RWPE2 (cell line): ENCODE measurements around the gene FLNC.

ENCODE experiments used
- ATAC-seq: fragments of 200-7000 bp; cut with Tn5 transposase; 3 replicates; pipeline ENCODE4 v1.9.1; 2021; ENCODE audit warnings: low read depth
- DNase-seq: peaks from one replicate; pipeline ENCODE4 v3.0.0-alpha.2; 2020; ENCODE audit warnings: low spot score
- H3K27ac ChIP-seq: fragments of 450-650 bp; 2 replicates; pipeline ENCODE4 v1.5.1; 2017; ENCODE audit warnings: mild to moderate bottlenecking; ENCODE audit not compliant: poor library complexity, severe bottlenecking
- H3K27me3 ChIP-seq: fragments of 250-450 bp; sonication (Bioruptor Pico); 2 replicates; pipeline ENCODE4 v1.5.1; 2021; ENCODE audit warnings: mild to moderate bottlenecking, moderate library complexity; ENCODE audit not compliant: insufficient read depth, poor library complexity, severe bottlenecking
- H3K36me3 ChIP-seq: fragments of 250-450 bp; sonication (Bioruptor Pico); 2 replicates; pipeline ENCODE4 v1.5.1; 2020; ENCODE audit warnings: low read depth, mild to moderate bottlenecking, moderate library complexity
- H3K4me1 ChIP-seq: fragments of 250-450 bp; sonication (Bioruptor Pico); 2 replicates; pipeline ENCODE4 v1.5.1; 2021; ENCODE audit warnings: mild to moderate bottlenecking, moderate library complexity; ENCODE audit not compliant: insufficient read depth, poor library complexity, severe bottlenecking
- H3K4me3 ChIP-seq: fragments of 250-450 bp; sonication (Bioruptor Pico); 2 replicates; pipeline ENCODE4 v1.5.1; 2021; ENCODE audit warnings: mild to moderate bottlenecking, moderate library complexity; ENCODE audit not compliant: severe bottlenecking
- H3K9me3 ChIP-seq: fragments of 250-450 bp; sonication (Bioruptor Pico); 2 replicates; pipeline ENCODE4 v1.5.1; 2021; ENCODE audit warnings: mild to moderate bottlenecking, moderate library complexity; ENCODE audit not compliant: severe bottlenecking
- TF ChIP-seq, protein P1 (sequence below): fragments of 450-650 bp; IDR thresholded peaks from one replicate; pipeline ENCODE4 v1.5.1; 2017; ENCODE audit warnings: mild to moderate bottlenecking, moderate library complexity; ENCODE audit not compliant: poor library complexity, severe bottlenecking

Gene FLNC

DNA sequence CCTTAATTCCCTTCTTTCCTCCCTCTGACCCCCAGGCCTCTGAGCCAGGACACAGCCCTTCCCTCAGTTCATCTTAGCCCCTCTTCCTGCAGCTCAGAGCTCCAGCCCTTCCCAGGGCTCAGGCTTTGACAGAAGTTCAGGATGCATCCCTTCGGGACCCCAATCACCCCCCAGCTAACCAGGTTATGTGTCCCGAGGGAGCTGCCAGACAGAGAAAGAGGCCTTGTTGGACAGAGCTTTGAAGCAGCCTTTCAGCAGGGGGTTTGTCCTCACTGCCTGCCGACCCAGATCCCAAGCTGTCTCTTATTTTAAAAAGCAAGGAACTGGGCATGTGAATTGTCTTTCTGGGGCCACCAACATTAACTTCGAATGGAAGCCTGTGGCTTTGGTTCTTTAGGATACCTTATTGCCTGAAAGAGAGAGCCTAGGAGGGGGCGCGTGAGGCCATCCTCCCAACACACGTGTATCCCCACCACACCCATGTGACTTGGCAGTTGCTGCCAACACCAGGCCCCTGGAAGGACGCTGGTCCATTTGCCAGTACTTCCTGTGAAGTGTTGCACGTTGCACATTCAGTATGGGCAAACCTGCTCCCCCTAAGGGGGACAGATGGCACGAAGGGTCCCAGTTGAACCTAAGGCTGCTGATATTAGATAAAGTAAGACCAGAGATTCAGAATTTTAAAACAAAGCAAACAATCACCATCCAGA lies 37.6 kb upstream of the FLNC start:
- Histone ChIP-seq H3K27ac (no peak overlapping the region), H3K4me3 (no peak overlapping the region), H3K9me3 (no peaks in the 10 kb centered on the region), H3K36me3 (no peaks in the 10 kb centered on the region), H3K4me1 (no peaks in the 10 kb centered on the region), H3K27me3 (no peaks in the 10 kb centered on the region)
- DNase-seq, result no peak
- TF ChIP-seq, protein P1, sequence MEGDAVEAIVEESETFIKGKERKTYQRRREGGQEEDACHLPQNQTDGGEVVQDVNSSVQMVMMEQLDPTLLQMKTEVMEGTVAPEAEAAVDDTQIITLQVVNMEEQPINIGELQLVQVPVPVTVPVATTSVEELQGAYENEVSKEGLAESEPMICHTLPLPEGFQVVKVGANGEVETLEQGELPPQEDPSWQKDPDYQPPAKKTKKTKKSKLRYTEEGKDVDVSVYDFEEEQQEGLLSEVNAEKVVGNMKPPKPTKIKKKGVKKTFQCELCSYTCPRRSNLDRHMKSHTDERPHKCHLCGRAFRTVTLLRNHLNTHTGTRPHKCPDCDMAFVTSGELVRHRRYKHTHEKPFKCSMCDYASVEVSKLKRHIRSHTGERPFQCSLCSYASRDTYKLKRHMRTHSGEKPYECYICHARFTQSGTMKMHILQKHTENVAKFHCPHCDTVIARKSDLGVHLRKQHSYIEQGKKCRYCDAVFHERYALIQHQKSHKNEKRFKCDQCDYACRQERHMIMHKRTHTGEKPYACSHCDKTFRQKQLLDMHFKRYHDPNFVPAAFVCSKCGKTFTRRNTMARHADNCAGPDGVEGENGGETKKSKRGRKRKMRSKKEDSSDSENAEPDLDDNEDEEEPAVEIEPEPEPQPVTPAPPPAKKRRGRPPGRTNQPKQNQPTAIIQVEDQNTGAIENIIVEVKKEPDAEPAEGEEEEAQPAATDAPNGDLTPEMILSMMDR, result no peak
- no peak for ATAC-seq

DNA sequence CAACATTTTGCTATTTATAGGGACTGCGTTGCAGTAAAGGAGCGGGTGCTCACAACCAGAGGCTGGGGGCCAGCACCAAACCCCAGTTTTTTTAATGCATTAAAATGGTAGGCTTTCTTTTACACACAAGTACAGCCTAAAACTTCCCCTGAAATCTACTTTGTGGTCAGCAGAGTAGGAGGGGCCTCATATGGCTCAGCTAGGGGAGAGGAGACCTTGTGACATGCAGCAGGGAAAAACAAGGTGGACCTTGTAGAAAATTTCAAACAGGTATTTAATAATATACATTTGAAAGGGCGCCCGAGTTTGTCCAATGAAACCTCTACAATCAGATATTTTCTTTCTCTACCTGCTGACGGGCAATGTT lies 37.0 kb upstream of the FLNC start:
- H3K27ac ChIP-seq, result no peak overlapping the region
- H3K9me3 ChIP-seq, result no peaks in the 10 kb centered on the region
- H3K4me1 ChIP-seq, result no peaks in the 10 kb centered on the region
- ATAC-seq (no peak), DNase-seq (no peak)
- H3K4me3 ChIP-seq, result no peak overlapping the region
- H3K27me3 ChIP-seq, result no peaks in the 10 kb centered on the region
- TF ChIP-seq, protein P1, result no peak
- no peaks in the 10 kb centered on the region for H3K36me3 ChIP-seq

DNA sequence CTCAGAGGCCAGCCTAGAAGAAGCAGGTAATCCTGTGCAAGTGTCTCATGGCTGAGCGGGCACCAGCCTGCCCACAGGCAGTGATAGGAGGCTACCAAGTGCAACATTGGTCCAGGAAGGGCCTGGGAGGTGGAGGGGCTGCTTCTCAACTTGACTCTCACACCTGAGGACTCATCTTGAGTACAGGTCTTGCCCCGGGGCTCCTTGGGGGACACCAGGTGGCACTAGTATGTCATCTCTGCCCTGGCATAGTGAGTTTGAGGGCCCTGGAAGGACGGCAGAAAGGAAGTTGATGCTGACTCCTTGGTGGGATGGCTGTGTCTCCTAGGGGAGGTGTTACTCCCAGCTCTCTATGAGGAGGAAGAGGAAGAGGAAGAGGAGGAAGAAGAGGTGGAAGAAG lies 36.2 kb upstream of the FLNC start:
- no peak for ATAC-seq
- Histone ChIP-seq H3K36me3 (no peaks in the 10 kb centered on the region), H3K4me1 (no peaks in the 10 kb centered on the region), H3K27ac (no peak overlapping the region), H3K27me3 (no peaks in the 10 kb centered on the region), H3K4me3 (no peak overlapping the region), H3K9me3 (no peaks in the 10 kb centered on the region)
- DNase-seq, result no peak
- TF ChIP-seq, protein P1, result no peak

DNA sequence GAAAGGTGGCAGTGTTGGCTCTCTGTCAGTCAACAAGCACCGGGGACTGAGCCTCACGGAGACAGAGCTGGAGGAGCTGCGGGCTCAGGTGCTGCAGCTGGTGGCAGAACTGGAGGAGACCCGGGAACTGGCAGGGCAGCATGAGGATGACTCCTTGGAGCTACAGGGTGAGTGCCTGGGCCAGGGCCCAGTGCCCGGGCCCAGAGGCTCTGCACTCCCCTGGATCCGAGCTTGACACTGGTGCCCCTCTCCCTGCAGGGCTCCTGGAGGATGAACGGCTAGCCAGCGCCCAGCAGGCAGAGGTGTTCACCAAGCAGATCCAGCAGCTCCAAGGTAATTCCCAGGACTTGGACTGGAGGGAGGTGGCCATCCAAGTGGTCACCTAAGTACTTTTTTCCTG lies 35.8 kb upstream of the FLNC start:
- no peak overlapping the region for H3K27ac ChIP-seq
- H3K36me3 ChIP-seq, result no peaks in the 10 kb centered on the region
- H3K4me3 ChIP-seq, result no peak overlapping the region
- no peak for ATAC-seq
- DNase-seq, result no peak
- no peaks in the 10 kb centered on the region for H3K4me1 ChIP-seq
- no peaks in the 10 kb centered on the region for H3K27me3 ChIP-seq
- no peaks in the 10 kb centered on the region for H3K9me3 ChIP-seq
- TF ChIP-seq, protein P1, result no peak

DNA sequence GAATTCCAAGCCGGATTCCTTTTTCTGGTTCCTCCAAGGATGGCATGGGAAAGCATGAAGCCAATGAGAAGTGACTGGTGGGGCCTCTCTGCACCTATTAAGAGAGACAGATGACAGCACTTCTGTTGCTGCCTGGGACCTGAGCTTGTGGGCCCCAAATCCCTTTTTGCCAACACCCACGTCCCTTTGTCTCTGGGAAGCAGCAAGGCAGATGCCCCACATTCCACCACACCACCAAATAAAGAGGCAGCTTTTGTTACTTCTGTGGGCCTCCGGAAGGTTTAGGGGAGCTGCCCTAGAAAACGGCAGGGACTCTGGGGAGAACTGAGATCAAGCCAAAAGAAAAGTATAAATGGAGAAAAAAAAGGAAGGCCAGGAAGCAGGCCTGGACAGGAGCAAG lies 35.1 kb upstream of the FLNC start:
- ATAC-seq (no peak), DNase-seq (no peak)
- TF ChIP-seq, protein P1, result no peak
- H3K27ac ChIP-seq, result no peak overlapping the region
- H3K4me3 ChIP-seq, result no peak overlapping the region
- H3K36me3 ChIP-seq, result no peaks in the 10 kb centered on the region
- H3K9me3 ChIP-seq, result no peaks in the 10 kb centered on the region
- no peaks in the 10 kb centered on the region for H3K27me3 ChIP-seq
- H3K4me1 ChIP-seq, result no peaks in the 10 kb centered on the region
